NCI-H1105 (cell line): Measurements from ENCODE around the gene RHEB.

Source experiments
- DNase-seq: peaks from one replicate; lab custom pipeline; 2025; lab: John Stamatoyannopoulos, UW

RHEB gene

GRCh38 chr7:151503902-151504714 is 15.6 kb downstream of the RHEB start:
- no peak for DNase-seq

GRCh38 chr7:151501676-151502075 is 18.0 kb downstream of the RHEB start:
- DNase-seq = no peak

GRCh38 chr7:151498495-151498894 is 21.2 kb downstream of the RHEB start:
- no peak for DNase-seq

DNA sequence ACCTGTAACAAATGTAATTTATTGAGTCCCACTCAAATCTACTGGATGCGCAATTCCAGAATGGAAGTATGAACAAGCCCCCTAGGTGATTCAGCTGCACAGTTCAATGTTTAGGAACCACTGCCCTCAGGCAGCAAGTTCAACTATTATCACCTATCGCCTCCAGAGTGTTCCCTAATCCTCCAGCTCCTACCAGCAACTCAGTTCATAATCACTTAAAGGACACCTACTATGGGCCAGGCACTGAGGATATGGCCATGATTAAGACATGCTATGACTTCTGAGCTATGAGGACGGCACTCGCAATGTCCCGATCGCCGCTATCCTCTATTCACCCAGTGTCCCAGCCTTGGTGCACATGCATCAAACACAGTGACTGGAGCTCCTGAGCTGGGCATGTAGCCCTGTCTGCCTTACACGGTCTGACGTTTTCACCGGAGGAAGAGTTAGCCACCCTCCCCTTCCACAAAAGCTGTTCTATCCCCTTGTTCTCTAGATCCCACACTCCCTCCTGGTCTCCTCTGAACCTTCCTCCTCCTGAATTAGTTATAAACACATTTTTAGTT is 22.3 kb downstream of the RHEB start:
- no peak for DNase-seq

GRCh38 chr7:151495360-151495759 is 24.3 kb downstream of the RHEB start:
- no peak for DNase-seq

GRCh38 chr7:151494298-151495284 is 25.1 kb downstream of the RHEB start:
- DNase-seq = no peak

DNA sequence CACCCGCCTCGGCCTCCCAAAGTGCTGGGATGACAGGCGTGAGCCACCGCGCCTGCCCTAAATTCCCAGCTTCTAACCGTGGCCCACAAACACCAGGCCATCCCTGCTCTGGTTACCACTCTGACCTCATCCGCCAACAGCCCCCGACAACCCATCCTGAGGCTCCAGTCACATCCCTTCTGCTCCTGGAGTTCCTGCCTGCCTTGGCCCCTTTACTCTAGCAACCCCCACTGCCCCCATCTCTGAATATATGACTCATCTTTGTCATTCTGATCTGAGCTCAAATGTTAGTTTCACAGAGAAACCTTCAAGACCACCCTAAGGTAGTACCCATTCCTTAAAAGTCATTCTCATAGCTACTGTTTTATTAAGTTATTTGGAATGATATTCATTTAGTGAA is 26.6 kb downstream of the RHEB start:
- no peak for DNase-seq

GRCh38 chr7:151491859-151492258 is 27.8 kb downstream of the RHEB start:
- DNase-seq = no peak

DNA sequence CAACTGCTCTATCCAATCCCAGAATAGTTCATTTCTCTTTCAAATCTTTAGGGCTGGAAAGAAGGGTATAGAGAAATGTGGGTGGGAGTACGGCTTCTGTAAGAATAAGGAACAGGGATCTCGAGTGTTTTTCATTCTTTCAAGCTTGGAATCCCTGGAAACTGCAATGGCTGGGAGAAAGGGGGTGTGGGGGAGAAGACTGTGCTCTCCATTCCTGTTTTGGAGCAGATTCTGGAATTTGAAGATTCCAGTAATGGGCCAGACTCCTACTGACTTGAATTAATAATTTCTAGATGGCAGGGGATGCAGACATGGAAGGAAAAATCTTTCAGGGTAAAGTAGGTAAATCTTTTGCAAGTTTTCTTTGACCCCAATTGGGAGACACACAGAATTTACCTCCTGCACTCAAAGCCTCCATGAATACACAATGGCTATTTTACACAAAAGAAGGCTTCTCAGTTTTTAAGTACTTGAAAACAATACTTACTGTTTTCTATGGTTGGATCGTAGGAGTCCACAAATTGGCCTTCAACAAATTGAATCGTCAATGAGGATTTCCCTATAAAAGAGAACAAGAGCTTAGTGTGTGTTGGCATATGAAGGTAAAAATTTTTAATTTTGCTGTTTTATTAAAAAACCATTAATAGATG is 29.1 kb downstream of the RHEB start:
- no peak for DNase-seq

DNA sequence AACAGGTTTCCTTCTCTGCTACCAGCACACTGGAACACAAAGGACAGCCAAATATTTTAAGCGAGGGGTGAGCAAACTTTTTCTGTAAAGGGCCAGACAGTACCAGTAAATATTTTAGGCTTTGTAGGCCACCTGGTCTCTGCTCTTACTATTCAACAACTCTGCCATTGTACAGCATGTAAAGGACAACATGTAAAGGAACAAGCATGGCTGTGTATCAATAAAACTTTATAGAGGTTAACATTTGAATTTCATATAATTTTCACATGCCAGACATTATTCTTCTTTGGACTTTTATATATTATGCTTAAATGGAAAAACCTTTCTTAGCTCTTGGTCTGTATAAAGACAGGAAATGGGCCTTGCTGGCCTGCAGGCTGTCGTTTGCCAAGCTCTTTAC is 30.2 kb downstream of the RHEB start:
- no peak for DNase-seq

- DNase-seq = no peak
Measured at GRCh38 chr7:151488096-151488495, 31.6 kb downstream of the RHEB start.

DNA sequence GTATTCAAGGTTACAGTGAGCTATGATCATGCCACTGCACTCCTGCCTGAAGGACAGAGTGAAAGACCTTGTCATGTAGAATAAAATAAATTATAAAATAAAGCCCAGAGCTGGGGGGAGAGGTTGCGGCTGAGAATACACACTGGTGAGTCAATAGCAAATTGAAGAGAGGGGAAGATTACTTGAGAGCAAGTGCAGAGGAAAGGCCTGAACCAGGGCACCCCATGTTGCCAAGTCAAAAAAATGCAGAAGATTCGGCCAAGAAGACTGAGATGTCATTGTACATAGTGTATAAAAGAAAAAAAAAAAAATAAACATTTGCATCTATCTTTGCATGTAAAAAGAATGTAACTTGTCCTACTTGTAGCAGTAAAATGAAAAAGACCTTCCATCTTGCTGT is 32.5 kb downstream of the RHEB start:
- DNase-seq = no peak

DNA sequence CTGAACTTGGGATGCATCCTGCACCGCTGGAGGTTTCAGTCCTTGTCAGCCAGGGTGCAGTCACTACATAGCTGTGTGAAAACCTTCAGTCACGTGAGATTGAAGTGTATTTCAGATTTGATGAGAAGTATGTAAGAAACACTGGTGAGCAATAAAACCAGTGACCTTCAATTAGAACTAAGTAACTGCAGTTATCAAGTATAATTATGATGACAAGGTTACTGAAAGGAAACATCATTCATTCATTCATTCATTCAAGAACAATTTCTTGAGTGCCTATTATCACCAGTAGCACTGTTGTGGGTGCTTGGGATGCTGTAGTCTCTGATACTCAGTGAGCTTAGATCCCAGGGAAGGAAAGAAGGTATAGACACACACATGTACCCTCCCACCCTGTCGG is 33.6 kb downstream of the RHEB start:
- DNase-seq = no peak

- no peak for DNase-seq
Measured at GRCh38 chr7:151484971-151485707, 34.6 kb downstream of the RHEB start.

GRCh38 chr7:151483711-151483983 is 36.0 kb downstream of the RHEB start:
- no peak for DNase-seq

GRCh38 chr7:151482883-151483710 is 36.6 kb downstream of the RHEB start:
- DNase-seq = no peak

DNA sequence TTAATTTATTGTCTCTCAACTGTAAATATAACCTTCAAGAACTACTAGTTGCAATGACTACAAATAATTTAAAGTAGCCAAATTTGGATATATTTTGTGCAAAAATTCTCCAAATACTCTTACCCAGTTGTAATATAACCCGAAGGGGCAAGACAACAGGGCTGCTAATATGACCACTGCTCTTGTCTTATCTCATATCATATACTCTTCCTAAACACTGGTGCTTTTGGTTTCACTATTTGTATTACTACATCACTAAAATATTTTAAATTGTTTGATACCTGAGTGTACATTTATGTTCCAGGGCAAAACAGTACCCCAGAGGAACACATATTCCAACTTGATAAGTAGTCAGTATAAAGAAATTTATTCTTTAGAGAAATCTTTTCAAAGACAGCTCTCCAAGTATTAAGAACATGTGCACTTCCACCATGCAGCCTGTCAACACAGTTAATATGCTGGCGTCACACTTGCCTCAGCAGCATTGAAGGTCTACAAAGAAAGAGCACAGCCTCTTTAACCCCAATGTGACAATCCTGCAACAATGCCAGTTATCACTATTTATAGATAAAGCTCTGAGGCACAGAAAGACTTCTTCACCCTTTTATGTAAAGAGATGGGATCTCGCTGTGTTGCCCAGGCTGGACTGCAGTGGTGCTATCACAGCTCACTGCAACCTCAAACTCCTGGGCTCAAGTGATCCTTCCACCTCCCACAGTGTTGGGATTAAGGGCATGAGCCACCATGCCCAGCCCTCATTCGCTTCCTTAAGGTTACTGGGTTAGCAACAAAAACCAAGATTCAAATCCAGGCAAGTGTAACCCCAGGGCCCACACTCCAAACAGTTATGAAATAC is 37.8 kb downstream of the RHEB start:
- DNase-seq = no peak

DNA sequence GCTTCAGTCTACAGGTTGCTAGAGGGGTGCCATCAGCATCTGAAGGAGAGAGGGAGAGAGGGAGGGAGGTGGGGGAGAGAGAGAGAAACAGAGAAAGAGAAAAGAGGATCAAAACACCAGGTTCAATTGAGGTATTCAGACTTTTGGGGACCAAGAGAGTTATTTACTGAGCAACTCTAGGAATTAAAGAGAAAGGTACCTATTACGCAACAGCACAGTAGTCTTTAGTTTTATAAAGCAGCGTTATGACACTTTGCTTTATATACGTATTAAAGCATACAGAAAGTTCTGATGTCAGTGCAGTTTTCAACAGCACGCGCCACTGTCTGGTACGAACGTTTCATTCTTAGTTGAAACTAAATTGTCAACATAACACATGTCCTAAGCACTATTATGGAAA is 41.8 kb downstream of the RHEB start:
- DNase-seq = no peak

DNA sequence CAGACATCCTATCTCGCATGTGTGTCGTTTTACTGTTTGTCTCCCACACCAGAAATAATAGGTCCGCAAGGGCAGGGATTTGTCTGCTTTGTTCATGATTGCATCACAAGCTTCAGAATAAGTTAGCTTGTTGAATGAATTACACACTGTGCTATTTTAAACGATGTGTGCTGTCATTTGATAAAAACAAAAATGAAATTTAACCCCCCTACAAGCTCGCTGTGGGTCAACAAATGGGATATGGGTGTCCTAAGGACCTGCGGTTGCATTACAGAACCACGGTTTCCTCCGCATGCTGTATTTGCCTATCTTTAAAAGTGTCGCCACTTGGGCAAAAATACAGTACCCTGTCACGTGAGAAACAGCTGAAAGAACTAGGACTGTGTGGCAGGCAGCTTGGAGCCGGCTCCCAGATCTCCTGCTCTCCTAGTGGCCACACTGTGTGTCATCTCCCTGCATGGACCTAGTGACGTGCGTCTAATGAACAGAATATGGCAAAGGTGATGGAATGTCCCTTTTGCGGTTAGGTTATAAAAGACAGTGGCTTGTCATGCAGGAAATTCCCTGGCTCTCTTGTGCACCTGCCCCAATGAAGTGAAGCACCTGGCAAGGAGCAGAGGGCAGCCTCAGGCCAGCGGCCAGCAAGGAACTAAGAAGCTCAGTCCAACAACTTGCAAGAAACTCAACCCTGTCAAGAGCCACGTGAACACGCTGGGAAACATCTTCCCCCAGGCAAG is 46.9 kb downstream of the RHEB start:
- DNase-seq = no peak
